Activated CD8-positive, alpha-beta memory T cell treated with anti-CD3 and anti-CD28 coated beads, Interleukin-2, amount 50 U/mL, for 4 hours (primary cell): ENCODE measurements around the gene WNT6.

ENCODE experiments used
- DNase-seq: peaks from one replicate; pipeline ENCODE4 v3.0.0-alpha.2; 2020

WNT6 gene

DNA sequence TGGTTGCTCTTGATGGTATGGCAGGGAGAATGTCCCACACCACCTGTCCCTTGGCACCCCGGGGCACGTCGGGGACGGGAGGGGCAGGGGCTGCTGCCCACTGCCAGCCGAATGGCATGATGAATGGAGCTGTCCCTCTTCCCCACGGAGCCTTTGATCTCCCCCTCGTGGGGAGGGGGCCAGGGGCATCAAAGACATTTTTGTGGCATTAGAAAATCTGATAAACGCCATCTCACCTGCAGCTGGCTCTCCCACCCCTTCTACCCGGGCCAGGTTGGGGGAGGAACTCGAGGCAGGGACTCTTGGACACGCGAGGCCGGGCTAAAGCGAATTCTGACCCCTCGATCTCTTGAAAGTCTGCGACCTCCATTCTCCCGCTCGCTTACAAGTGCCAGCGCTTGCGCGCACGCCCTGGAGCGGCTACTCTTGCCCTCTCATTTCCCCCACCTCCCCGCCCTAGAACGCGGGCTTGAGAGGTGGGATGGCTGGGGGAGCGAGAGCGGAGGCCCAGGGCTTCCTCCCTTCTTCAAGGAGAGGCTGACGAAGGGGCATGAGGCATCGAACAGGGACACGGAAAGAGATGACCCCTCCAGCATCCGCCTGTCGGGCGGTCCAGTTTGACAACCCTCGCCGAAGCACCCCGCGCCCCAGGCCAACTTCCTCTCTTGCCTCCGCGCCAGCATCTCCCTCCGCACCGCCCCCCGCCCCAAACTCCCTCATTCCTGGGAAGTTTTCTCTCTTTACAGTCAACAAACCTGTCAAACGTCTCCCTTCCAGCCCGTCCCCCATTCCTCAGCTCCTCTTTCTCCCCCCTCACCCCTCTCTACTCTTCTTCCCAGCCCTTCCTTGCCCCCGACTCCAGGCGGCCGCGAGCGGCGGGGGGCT is 692 bp upstream of the WNT6 start:
- DNase-seq: no peak

DNA sequence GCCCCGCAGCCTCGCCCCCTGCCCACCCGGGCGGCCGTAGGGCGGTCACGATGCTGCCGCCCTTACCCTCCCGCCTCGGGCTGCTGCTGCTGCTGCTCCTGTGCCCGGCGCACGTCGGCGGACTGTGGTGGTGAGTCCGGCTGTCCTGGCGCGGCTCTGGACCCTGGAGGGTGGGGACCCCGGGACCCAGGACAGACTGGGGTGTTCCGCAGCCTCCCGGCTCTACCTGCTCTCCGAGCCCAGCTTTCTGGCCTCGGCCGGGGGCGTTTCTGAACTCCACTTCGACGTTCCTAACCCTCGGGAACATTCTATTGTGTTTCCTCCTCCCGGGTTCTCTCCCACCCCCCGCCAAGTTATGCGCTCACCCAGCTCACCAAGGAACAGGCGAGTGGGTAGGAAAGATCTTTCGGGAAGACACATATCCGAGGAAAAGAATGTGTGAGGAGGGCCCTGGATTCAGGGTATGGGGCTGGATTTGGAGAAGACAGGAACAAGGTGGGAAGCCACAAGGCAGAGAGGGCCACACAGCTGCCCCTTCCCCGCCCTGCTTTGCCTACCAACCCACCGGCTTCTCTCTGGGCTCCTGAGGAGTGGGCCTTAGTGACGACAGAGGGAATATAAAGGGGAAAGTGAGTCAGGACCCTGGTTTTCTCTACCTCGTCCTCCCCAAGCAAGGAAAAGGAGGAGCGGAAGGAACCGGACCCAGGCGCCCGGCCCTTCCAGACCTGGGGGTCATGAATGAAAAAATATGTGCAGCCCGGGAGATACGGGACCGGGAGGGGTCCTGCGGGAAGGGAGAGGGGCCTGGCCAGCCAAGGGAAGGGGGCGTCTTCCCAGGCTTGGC is 605 bp downstream of the WNT6 start:
- DNase-seq: no peak

- no peak for DNase-seq
Measured at GRCh38 chr2:218860950-218861381, 1.4 kb downstream of the WNT6 start.

DNA sequence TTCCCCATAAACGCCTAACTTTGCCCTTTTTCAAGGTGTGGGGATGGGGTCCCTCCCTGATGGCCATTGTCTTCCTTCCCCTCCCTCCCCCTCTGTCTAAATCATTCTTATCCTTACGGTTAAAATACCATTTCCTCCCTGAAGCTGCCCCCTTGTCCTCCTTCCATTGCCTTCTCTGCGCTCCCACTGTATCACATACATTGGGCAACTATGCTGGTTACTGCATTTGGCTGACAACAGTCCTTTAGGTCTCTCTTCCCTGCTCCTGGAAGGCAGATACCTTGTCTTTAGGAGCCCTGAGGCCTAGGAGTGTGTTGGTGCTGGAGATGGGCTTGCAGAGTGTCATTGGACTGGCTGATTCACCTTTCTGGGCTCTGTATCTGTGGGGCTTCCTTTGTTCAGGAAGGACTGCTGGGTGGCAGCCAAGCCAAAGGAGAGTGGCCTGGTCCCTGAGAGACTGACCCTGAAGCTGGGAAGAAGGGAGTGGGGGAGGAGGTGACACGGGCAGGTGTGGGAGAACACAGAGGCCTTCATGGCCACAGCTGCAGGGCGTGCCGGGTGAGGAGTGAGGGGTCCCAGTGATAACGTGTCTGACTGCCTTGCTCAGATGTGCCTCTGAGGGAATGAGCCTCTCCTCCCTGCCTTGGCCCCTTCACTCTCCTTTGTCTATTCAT is 2.2 kb downstream of the WNT6 start:
- DNase-seq: no peak

GRCh38 chr2:218863021-218863520 is 3.5 kb downstream of the WNT6 start:
- no peak for DNase-seq

DNA sequence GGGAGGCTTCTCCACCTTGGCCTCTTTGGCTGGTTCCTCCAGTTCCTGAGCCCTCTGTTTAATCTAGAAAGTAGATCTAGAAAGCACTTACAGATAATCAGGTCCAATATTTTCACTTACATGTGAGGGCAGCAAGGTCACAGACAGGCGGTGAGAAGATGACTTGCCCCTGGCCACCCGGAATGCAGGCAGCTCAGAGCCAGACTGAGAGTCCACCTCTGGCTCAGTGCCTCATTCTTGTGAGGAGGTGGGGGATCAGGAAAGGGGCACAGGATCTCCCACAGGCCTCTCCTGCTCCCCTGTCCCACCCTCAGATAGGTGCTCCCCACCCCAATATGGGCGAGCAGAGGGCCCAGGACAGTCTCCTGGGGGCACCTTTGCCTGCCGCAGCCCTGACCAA is 5.8 kb downstream of the WNT6 start:
- DNase-seq: no peak

GRCh38 chr2:218865999-218866398 is 6.4 kb downstream of the WNT6 start:
- no peak for DNase-seq

- no peak for DNase-seq
Measured at GRCh38 chr2:218867900-218868299, 8.3 kb downstream of the WNT6 start.

- DNase-seq: no peak
Measured at GRCh38 chr2:218869064-218869463, 9.5 kb downstream of the WNT6 start.

GRCh38 chr2:218870984-218871344 is 11.4 kb downstream of the WNT6 start:
- no peak for DNase-seq

DNA sequence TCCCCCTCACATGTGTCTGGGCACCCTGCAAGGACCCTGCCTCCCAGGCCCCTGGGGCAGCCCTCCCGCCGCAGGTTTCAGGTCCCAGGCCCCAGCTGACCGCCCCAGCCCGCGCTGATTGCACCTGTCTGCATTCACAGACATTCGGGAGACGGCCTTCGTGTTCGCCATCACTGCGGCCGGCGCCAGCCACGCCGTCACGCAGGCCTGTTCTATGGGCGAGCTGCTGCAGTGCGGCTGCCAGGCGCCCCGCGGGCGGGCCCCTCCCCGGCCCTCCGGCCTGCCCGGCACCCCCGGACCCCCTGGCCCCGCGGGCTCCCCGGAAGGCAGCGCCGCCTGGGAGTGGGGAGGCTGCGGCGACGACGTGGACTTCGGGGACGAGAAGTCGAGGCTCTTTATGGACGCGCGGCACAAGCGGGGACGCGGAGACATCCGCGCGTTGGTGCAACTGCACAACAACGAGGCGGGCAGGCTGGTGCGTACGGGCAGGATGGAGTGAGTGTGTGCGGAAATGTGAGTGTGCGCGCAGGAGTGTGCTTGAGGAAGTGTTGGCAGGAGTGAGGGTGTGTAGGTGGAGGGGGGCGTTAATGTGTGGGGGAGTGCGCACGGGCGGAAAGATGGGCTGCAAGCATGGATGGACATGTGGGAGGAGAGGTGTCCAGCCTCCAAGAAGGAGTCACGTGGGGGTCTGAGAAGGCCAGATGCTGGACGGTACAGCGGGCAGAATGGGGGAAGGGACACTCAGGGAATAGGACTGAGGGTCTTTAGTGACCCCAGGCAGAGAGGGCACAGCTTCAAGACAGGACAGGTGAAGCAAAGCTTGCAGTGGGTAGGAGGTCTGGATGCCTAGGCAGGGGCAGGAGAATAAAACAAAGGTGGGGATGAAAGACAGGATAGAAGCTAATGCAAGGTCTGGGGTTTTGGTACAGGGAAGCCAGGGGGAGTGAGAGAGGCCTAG is 12.0 kb downstream of the WNT6 start:
- DNase-seq: no peak

DNA sequence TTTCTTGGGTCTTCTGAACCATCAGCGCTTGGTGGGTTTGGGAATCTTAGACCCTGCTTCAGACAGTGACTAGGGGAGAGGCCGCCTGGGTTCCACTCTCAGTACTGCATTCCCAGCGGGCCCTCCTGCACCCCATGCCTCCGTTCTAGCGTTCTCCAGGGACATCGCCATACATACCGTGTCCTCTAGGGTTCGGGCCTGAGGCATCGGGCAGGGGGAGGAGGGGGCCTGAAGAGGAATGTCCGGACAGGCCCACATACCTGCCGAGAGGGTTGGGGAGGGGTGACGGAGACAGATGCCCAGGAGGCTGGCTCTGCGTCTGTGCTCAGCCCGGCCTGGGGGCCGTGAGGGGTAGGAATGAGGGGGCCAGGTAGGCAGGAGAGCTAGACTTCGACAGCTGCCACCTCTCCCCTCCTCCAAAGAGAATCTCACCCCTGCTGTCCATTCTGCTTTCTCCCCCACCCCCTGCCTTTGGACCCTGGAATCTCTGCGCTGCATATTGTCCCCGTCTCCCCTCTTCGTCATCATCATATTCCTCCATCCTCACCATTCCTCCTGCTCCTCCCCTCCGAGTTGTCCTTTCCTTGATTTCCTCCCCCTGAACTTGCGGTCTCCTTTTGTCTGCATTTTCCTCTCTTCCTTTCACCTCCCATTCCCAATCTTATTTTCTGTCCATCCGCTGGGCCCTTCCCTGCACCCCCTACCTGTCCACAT is 13.2 kb downstream of the WNT6 start:
- DNase-seq: no peak

- DNase-seq: no peak
Measured at GRCh38 chr2:218873359-218874194, 14.0 kb downstream of the WNT6 start.

DNA sequence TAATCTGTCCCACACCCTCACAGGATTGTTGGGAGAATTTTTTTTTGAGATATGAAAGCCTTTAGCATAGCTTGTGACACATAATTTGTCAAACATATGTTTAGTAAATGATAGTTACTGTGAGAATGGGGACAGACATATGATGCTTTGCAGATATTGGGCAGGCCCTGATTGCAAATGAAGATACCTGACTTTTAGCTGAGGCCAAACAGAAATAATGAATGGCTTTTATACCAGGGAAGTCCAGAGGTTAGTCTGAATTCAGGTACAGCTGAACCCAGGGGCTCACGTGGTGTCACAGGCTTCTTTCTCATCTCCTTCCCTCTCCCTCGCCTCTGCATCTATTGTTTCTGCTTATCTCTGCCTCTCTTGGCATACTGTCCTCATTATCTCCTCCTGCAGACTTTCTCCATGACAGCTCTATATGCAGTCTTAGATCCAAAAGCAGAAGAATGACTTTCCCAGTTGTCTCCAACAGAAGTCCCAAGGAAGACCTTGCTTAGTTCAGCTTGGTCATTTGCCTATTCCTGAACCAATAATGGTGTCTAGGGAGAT is 16.2 kb downstream of the WNT6 start:
- no peak for DNase-seq

GRCh38 chr2:218876562-218877219 is 17.1 kb downstream of the WNT6 start:
- peak; percentile 76 for DNase-seq

- DNase-seq: no peak
Measured at GRCh38 chr2:218877331-218877730, 17.7 kb downstream of the WNT6 start.

DNA sequence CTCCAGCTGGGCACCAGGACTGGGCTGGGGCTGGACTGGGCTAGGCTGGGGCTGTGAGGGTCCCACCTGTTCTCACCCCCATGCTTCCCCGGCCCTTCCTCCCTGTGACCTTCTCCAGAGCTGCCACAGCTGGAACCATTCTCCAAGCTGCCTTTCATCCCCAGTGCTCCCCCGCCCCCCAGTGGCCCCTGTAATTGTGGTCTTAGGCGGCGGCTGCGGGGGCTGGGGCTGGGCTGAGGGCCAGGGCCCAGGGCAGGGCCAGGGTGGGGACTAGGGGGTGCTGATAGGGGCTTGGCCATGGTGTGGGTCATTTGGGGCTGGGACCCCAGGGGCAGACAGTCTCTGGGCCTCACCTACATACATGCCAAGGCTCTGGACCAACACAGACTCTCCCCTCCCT is 18.3 kb downstream of the WNT6 start:
- no peak for DNase-seq

- no peak for DNase-seq
Measured at GRCh38 chr2:218878486-218878885, 18.9 kb downstream of the WNT6 start.

GRCh38 chr2:218878926-218879761 is 19.5 kb downstream of the WNT6 start:
- no peak for DNase-seq
